Osteoblast (primary cell): ENCODE measurements around the gene FAM177B. TPM values are rescaled to one million over a fixed set of nuclear protein-coding genes. Genes with fewer than 3 reads are reported as not detected.
"Not testable (repeated sequence)": the region's sequence is repeated elsewhere in the genome, so short reads cannot be mapped to it uniquely, and the experiment has no call there.

ENCODE experiments used
- DNase-seq: peaks from one replicate; pipeline ENCODE4 v3.0.0; 2011; ENCODE audit warnings: low spot score, mixed read lengths; ENCODE audit not compliant: insufficient read length; ENCODE audit errors: missing footprints
- H2AFZ ChIP-seq: 2 replicates; pipeline ENCODE4 v1.6.0; 2011; ENCODE audit warnings: mild to moderate bottlenecking, low read length
- H3K27ac ChIP-seq: 2 replicates; pipeline ENCODE4 v1.5.1; 2011; ENCODE audit warnings: mild to moderate bottlenecking, low read depth, low read length, moderate library complexity
- H3K27me3 ChIP-seq: 2 replicates; pipeline ENCODE4 v1.6.0; 2012; ENCODE audit warnings: mild to moderate bottlenecking, control low read depth, inconsistent platforms, low read length, moderate library complexity; ENCODE audit not compliant: insufficient read depth
- H3K36me3 ChIP-seq: 2 replicates; pipeline ENCODE4 v1.5.1; 2011; ENCODE audit warnings: mild to moderate bottlenecking, low read length, control low read depth, moderate library complexity; ENCODE audit not compliant: insufficient read depth
- H3K4me1 ChIP-seq: 2 replicates; pipeline ENCODE4 v1.5.1; 2011; ENCODE audit warnings: mild to moderate bottlenecking, low read length, control low read depth, moderate library complexity; ENCODE audit not compliant: insufficient read depth
- H3K4me2 ChIP-seq: 2 replicates; pipeline ENCODE4 v1.6.0; 2011; ENCODE audit warnings: mild to moderate bottlenecking, low read length; ENCODE audit not compliant: insufficient read depth
- H3K4me3 ChIP-seq: fragments of 200-600 bp; sonication (generic); 3 replicates; pipeline ENCODE4 v1.5.1; 2012; ENCODE audit warnings: mild to moderate bottlenecking, low read length, inconsistent platforms; ENCODE audit not compliant: insufficient read depth
- H3K79me2 ChIP-seq: 2 replicates; pipeline ENCODE4 v1.6.0; 2012; ENCODE audit warnings: mild to moderate bottlenecking, low read length, control low read depth, inconsistent platforms; ENCODE audit not compliant: insufficient read depth
- H3K9me3 ChIP-seq: 2 replicates; pipeline ENCODE4 v1.5.1; 2011; ENCODE audit warnings: low read depth, low read length, control low read depth
- H4K20me1 ChIP-seq: 2 replicates; pipeline ENCODE4 v1.6.0; 2012; ENCODE audit warnings: mild to moderate bottlenecking, low read length, control low read depth; ENCODE audit not compliant: insufficient read depth
- CTCF ChIP-seq: IDR thresholded peaks from 2 replicates; pipeline ENCODE4 v1.5.1; 2011; ENCODE audit warnings: mild to moderate bottlenecking, low read depth, low read length, moderate library complexity; ENCODE audit errors: extremely low read depth
- total RNA-seq: library from RNA; depleted of rRNA; stranded (reverse); fragments of >200 nt; gene quantifications from 2 replicates; pipeline ENCODE4 v1.2.3, GENCODE V29; 2012

Gene FAM177B
- total RNA-seq, 1 donor, result not detected

GRCh38 chr1:222757646-222758268, 20.8 kb downstream of the FAM177B start:
- peaks cover 12% of the 10 kb centered on the region for H3K4me1 ChIP-seq
- no peak overlapping the region for H2AFZ ChIP-seq
- TF ChIP-seq CTCF, result no peak
- H3K79me2 ChIP-seq, result no peaks in the 10 kb centered on the region
- no peaks in the 10 kb centered on the region for H3K36me3 ChIP-seq
- H3K27me3 ChIP-seq, result peaks cover 10% of the 10 kb centered on the region
- no peaks in the 10 kb centered on the region for H3K9me3 ChIP-seq
- H3K4me2 ChIP-seq, result no peak overlapping the region
- no peaks in the 10 kb centered on the region for H4K20me1 ChIP-seq
- DNase-seq, result no peak
- H3K27ac ChIP-seq, result no peak overlapping the region
- H3K4me3 ChIP-seq, result no peak overlapping the region

- H3K4me1 ChIP-seq, result peaks cover 7% of the 10 kb centered on the region
- H3K4me3 ChIP-seq, result no peak overlapping the region
- no peak overlapping the region for H3K27ac ChIP-seq
- H3K36me3 ChIP-seq, result no peaks in the 10 kb centered on the region
- DNase-seq, result no peak
- no peak overlapping the region for H2AFZ ChIP-seq
- no peaks in the 10 kb centered on the region for H3K79me2 ChIP-seq
- H3K27me3 ChIP-seq, result peaks cover 10% of the 10 kb centered on the region
- no peak overlapping the region for H3K4me2 ChIP-seq
- H3K9me3 ChIP-seq, result no peaks in the 10 kb centered on the region
- no peaks in the 10 kb centered on the region for H4K20me1 ChIP-seq
- no peak for TF ChIP-seq CTCF
These were observed 22.5 kb downstream of the FAM177B start for GRCh38 chr1:222759451-222760035.

- H3K4me1 ChIP-seq, result no peaks in the 10 kb centered on the region
- H4K20me1 ChIP-seq, result no peaks in the 10 kb centered on the region
- H2AFZ ChIP-seq, result no peak overlapping the region
- no peaks in the 10 kb centered on the region for H3K9me3 ChIP-seq
- H3K27ac ChIP-seq, result no peak overlapping the region
- peaks cover 10% of the 10 kb centered on the region for H3K27me3 ChIP-seq
- H3K36me3 ChIP-seq, result no peaks in the 10 kb centered on the region
- no peak for TF ChIP-seq CTCF
- H3K79me2 ChIP-seq, result no peaks in the 10 kb centered on the region
- no peak overlapping the region for H3K4me2 ChIP-seq
- no peak overlapping the region for H3K4me3 ChIP-seq
- DNase-seq, result no peak
These were observed 24.1 kb downstream of the FAM177B start for GRCh38 chr1:222761083-222761482.

GRCh38 chr1:222762178-222762577, 25.2 kb downstream of the FAM177B start:
- not testable (repeated sequence) for H2AFZ ChIP-seq, H3K4me2 ChIP-seq, H3K36me3 ChIP-seq, H3K4me3 ChIP-seq, H3K4me1 ChIP-seq, H4K20me1 ChIP-seq, H3K27me3 ChIP-seq, H3K9me3 ChIP-seq, H3K79me2 ChIP-seq, H3K27ac ChIP-seq, DNase-seq
